Left forelimb (tissue), 1 donor: ENCODE measurements around the gene PPP1R3C.

Experiments
- DNase-seq: peaks from one replicate; pipeline ENCODE4 v3.0.0-alpha.2; 2018; ENCODE audit warnings: low spot score

The PPP1R3C gene

GRCh38 chr10:91629715-91630549 lies 2.9 kb downstream of the PPP1R3C start:
- DNase-seq = no peak

GRCh38 chr10:91628383-91628782 lies 4.5 kb downstream of the PPP1R3C start:
- DNase-seq = no peak

- DNase-seq = no peak
Observed at GRCh38 chr10:91627344-91628102, 5.3 kb downstream of the PPP1R3C start.

GRCh38 chr10:91626936-91627335 lies 5.9 kb downstream of the PPP1R3C start:
- DNase-seq = no peak

DNA sequence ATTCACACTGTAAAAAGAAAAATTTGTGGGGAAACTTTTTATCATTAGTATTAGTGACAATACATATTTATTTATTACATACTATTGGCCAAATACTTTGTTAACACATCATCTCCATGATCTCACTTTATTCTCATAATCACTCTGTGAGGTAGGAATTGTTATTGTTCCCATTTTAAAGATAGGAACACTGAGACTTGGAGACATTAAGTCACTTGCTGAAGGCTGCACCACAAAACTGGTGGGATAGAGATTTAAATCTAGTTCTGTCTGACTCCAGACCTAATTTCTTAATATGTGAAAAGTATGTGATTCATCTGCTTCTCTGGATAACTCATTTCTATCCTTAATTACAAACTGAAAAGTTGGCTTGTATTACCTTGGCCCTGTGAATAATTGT lies 8.2 kb downstream of the PPP1R3C start:
- DNase-seq = no peak

GRCh38 chr10:91622601-91623000 lies 10.3 kb downstream of the PPP1R3C start:
- no peak for DNase-seq

- DNase-seq = no peak
Observed at GRCh38 chr10:91621483-91622113, 11.3 kb downstream of the PPP1R3C start.

DNA sequence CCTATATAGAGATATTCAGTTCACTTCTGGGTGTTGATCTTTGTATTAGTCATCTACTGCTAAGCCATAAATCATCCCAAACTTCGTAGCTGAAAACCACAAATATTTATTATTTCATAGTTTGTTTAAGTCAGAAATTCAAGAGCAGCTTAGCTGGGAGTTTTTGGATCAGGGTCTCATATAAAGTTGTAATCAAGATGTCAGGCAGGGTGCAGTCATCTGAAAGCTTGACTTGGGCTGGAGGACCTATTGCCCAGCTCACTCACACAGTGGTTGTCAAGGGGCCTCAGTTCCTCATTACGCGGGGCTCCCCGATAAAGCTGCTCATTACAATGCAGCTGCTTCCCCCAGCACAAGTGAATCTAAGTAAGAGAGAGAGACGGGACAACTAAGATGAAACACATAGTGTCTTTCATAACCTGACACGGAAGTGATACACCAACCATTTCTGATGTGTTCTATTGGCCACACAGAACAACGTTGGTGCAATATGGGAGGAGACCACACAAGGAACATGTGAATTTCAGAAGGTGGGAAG lies 15.7 kb downstream of the PPP1R3C start:
- DNase-seq = no peak

DNA sequence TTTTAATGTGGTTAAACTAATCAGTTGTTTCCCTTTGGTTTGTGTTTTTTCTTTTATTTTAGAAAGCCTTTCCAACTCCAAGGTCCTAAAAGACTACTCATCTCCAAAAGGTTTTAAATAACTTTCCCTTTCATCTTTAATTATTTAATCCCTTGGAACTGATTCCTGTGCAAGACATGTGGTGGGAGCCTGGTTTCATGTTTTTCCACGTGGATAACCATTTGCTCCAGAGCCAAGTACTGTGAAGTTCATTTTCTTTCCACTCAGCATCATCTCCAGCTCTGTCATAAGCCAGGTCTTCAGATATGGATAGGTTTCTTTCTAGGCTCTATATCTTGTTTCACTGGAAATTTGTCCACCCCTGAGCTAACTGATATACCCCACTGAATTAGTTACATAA lies 16.7 kb downstream of the PPP1R3C start:
- DNase-seq = no peak

- no peak for DNase-seq
Observed at GRCh38 chr10:91614225-91614624, 18.6 kb downstream of the PPP1R3C start.

- DNase-seq = no peak
Observed at GRCh38 chr10:91613411-91614187, 19.3 kb downstream of the PPP1R3C start.

- DNase-seq = no peak
Observed at GRCh38 chr10:91610919-91611318, 22.0 kb downstream of the PPP1R3C start.

DNA sequence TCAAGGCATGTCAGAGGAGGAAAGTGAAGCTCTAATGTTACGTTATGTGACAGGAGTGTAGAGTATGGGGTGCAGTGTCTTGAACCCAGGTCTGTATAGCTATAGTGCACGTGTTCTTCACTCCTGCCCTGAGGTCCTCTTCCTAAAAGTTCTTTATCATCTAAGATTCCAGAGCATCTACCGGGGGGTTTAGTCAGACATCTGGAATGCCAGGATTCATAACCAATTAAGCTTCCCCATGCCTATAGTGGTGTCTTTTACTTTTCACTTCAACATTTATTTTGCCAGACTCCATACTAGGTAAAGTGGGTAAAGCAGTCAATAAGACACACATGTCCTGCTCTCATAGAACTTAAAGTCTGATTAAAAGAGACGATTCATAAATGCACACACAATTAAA lies 22.4 kb downstream of the PPP1R3C start:
- DNase-seq = no peak

DNA sequence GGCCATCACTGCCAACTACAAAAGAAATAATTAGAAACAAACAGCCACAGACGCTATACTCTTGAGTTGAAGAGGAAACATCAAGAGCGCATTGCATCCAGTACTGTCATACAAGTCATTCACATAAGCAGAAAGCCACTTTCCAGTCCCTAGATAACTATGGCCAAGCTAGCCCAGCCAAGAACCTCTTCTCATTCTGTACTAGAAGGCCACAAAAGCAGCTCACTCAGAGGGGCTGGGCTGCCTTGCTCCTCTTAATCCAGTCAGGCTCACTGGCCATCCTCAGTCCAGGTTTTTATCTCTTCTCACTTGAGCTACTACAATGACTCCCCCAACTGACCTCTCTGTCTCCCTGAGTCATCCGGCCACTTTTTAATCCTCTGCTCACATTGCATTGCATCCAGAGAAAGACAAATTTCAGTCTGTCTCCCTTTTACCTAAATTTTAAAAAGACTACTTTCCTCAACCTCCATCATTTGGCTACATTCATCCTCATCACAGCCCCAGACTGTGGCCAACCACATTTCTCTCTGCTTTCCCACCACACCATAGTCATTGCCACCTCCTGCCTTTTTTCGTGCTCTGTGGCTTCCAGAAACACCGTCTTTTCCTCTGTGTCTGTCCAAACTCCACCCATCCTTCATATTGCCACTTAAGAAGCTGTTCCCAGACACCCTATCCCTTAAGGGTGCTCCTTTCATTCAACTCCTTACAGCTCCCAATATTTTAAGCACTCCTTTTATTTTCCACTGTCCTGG lies 25.0 kb downstream of the PPP1R3C start:
- no peak for DNase-seq

GRCh38 chr10:91605968-91606367 lies 26.9 kb downstream of the PPP1R3C start:
- no peak for DNase-seq

DNA sequence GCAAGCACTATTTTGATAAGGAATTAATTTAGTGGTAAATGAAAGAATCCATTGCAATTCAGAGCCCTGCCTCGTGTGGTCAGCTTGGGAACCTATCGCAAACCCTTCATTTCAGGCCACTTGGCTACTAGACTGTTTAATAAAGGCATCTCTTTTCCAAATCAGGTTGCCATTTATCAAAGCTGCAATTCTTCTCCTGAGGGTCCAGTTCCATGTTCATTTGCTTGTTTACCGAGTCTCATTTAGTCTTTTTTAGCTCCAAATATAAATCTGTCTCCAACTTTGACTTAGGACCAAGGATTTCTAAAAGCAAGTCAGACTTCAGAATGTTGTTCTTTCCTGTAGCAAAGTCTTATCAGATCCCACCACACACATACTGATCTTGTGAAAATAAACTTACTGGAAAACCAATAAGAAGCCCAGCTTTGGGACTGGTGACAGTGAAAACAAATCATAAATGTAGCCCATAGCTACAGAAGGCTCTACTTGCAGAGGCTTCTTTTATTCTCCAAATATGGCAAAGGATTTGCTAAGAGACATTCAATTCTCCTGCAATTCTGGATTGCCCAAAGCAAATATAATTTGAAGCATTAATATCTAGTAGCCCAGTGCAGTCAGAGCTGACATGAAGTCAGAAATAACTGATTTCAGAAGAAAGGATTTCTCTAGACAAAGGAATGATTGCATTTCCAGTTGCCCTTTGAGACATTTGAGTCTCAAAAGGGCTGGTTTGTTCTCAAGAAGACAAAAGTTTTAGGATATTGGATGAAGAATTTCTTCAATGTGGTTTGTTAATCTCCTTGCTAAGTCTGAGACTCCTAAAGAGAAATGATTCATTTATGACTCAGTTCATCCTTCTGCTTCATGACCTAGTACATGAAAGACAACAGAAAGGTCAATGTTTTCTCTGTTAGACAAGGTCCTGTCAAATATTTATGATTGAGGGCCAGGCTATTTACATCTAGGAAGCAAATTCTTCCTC lies 28.0 kb downstream of the PPP1R3C start:
- DNase-seq = no peak

DNA sequence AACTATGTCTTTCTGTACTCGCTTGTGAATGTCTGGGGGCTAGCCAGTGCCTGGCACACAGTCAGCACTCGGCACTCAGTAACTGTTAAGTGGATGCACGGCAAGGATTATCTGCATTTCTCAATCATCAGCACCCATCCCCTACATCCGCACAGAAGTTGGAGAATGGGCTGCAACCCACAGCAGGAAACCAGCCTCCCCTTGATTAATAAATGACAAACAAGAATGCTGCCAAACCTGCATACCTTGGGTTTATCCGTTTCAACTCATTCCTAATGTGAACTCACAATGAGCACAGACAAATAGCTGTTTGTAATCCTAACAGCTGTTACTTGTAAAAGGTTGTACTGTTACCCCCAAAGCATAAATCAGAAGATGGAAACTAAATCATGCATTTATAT lies 28.9 kb downstream of the PPP1R3C start:
- DNase-seq = no peak

DNA sequence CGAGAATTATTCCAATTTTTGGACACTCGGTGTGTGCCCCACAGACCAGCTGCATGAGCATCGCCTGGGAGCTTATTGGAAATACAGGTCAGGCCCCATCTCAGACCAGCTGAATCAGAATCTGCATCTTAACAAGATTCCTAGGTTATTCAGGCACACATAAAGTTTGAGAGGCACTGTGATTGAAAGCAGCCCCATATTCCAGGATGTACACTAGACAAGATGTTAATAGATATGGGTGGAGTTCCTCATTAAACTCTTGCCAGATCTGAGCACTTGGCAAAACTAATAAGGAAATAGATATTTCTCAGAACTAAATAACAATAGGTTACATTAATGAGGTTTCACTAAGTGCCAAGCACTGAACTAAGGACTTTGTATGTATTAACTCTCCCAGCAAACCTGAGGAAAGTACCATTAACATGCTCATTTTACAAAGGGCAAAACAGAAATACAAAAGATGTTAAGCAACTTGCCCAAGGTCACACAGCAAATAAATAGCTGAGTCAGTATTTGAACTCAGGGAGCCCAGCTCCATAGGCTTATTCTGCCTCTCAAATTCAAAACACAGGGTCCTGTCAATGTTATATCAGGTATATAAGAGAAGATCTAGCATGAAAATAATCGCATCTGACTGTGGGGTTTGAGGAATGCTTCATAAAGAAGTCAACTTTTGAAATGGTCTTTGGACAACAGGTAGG lies 29.9 kb downstream of the PPP1R3C start:
- DNase-seq = no peak

DNA sequence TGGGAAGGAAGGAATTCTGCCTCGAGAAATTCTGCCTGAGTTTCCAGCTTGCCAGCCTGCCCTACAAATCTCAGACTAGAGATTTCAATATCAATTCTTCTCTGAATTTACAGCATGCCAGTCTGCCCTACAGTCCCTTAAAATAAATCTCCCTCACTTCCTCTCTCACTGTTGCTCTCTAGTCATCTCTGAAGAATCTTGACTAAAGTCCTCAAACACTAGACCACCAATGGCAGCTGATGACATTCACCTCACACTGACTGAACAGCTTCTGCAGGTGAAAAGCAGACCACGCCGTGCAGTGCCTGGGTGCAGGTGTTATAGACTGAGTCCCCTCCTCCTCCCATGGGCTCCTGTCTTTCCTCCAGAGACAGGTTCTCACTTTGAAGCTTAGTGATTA lies 30.4 kb downstream of the PPP1R3C start:
- no peak for DNase-seq
